Fibroblast of the conjunctiva (primary cell): ENCODE results near the gene ITK.

Experiments used
- DNase-seq: peaks from one replicate; pipeline ENCODE4 v3.0.0-alpha.2; 2010; ENCODE audit warnings: low read depth

The ITK gene

GRCh38 chr5:157248821-157249470 is 68.3 kb downstream of the ITK start:
- DNase-seq: no peak

- no peak for DNase-seq
These were observed 72.2 kb downstream of the ITK start for GRCh38 chr5:157252711-157253465.

DNA sequence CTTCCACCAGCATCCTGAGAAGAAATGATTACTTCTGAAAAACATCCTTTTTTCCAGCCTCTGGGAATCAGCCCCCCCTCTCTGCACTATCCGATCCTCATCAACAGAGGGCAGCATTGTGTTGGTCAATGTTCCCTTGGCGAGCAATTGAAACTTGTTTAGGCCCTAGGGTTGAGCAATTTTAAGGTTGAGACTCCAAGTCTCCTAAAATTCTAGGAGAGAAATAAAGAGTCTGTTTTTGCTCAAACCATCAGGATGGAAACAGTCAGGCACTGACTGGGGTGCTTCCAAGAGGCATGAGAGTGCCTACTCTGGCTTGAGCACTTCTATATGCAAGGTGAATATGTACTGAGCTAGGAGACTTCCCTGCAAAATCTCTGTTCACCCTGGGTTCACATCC is 72.9 kb downstream of the ITK start:
- peak; percentile 33 for DNase-seq

DNA sequence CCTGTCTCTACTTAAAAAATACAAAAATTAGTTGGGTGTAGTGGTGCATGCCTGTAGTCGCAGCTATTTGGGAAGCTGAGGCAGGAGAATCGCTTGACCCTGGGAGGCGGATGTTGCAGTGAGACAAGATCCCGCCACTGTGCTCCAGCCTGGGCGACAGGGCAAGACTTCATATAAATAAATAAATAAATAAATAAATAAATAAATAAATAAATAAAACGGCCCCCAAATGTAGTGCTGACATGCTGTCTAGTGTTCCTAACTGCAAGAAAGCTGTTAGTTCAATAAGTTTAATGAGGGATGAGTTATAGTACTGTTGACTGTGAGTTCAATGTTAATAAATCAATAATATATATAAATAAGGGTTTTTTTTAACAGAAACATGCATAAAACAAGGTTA is 77.8 kb downstream of the ITK start:
- no peak for DNase-seq

- DNase-seq: no peak
These were observed 79.1 kb downstream of the ITK start for GRCh38 chr5:157259699-157260098.

- DNase-seq: no peak
These were observed 83.0 kb downstream of the ITK start for GRCh38 chr5:157263496-157264090.

- DNase-seq: no peak
These were observed 85.2 kb downstream of the ITK start, which contains the start of gene CYFIP2 for GRCh38 chr5:157265714-157266285. CYFIP2 (plus strand) TSS chr5:157266123; CDS start chr5:157285362, 19,239 bp downstream.

DNA sequence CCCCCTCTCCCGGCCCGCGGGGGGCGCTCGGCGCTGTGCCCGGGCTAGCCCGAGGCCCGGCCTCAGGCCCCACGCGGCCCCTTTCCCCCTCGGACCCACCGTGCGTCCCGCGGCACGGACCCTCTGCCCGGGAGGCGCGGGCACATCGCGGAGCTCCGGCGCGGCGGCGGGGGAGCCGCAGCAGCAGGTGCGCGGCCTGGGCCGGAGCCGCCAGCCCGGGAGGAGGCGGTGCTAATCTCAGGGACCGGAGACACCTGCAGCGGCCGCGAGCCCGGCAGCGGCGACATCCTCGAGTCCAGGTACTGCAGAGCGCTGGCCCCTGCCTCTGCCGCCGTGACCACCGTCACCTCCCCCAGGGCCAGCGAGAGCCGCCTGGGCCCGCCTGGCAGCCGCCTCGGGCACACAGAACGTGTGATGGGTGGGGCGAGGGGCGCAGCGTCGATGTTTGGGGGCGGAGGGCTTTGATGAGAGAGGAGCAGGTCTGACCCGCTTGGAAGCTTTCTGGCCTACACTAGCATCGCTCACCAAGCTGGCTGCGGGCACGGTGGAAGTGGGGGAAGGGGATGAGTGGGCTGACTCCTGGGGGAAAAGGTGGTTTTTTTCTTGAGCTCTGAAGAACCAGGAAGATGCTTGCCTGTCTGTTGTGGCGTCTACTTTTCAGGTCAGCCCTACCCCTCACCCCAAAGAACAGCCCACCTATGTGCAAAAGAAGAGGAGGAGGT is 85.8 kb downstream of the ITK start:
- DNase-seq: no peak

GRCh38 chr5:157267025-157267424 is 86.4 kb downstream of the ITK start:
- no peak for DNase-seq

- no peak for DNase-seq
These were observed 87.3 kb downstream of the ITK start for GRCh38 chr5:157267761-157268480.

DNA sequence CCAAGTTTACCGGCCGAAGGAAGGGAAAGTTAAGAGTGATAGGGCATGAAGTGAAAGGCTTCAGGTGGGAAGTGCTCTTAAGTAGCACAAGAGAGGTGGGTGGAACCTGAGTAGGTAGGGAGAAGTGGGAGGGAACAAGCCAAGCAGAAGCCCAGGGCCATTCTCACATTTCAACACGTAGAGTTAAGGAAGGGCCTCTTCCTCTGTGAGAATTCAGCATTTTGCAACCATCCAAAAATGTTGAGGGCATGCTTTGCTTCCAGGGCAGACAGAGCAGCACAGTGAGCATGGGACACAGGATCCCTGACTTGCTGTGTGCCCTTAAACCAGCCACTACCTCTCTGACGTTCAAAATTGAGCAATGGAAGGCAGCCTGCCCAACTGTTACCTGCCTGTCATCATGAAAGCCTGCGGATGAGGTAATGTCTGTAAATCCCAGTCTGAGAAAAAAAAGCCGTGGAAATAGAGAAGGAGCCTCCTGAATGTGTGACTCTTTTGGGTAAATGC is 88.6 kb downstream of the ITK start:
- no peak for DNase-seq

DNA sequence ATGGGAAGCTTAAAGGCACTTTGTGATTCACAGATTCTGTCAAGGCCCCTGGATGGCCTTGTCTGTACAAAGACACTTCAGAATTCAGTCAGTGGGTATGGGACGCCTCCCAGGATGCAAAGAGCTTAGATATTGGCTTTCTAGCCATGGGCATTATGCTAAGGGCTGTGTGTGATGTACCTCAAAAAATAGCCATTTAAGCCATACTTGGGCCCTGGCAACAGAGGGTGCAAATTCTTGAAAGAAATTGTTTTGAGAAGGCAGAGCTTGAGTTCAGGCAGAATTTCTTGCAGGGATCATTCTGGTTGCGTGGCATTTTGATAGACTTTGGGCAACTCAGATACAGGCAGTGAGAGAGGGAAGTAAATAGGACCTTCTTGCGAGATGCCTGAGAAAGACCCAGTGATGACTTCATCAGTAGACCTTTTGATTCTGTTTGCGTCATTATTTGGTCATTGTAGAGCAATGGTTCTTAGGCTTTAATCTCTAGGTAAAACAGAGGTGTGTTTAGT is 89.2 kb downstream of the ITK start:
- no peak for DNase-seq

GRCh38 chr5:157270771-157271170 is 90.1 kb downstream of the ITK start:
- DNase-seq: no peak

DNA sequence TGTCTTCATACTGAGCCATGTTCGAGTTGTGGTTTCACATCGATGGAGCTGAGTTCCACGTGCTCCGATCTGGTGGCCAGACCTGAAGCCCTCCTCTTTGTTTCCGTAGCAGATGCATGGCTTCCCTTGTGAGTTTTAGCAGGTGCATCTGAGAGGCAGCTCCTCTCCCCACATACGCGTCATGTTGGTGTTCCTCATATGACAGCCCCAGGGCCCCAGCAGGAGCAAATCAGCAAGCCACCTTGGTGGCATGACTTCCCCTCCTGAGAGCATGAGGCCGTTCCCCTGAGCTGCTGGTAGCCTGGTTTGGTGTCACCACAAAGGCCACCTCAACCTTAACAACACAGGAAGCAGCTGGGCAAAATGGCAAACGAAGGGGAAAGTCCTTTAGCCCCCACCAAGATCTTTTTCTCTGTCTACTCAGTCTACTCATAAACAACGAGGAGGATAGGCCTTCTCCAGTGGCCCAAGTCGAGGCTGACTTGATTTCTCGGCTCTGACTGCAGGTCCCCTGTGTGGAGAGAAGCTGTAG is 91.2 kb downstream of the ITK start:
- no peak for DNase-seq

DNA sequence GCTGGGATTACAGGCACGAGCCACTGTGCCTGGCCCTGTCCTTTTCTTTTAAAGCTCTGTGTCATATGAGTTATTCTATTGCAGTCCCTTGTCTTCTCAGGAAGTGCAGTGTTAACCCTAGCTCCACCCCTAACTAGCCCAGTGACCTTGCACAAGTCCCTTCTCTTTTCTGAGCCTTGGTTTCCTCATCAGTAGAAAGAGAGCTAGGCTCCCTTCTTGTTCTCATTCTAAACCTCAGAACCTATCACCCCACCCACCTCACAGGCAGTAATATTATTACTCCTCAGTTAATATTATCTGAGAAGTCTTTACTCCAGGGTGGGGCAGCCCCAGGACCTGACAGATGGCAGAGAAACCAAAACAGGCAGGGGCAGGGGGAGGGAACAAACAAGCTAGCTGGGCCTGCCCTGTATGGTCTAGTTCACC is 92.5 kb downstream of the ITK start:
- DNase-seq: no peak

GRCh38 chr5:157275403-157275802 is 94.8 kb downstream of the ITK start:
- DNase-seq: no peak

- no peak for DNase-seq
These were observed 97.8 kb downstream of the ITK start for GRCh38 chr5:157278319-157279037.

GRCh38 chr5:157279605-157280239 is 99.1 kb downstream of the ITK start:
- no peak for DNase-seq

GRCh38 chr5:157280927-157281326 is 100.3 kb downstream of the ITK start:
- peak; percentile 65 for DNase-seq

- no peak for DNase-seq
These were observed 101.5 kb downstream of the ITK start for GRCh38 chr5:157282150-157282549.
